ENCODE measurements around the gene HACL1.

- TF ChIP-seq CTCF (IDR thresholded peaks at IDR 0.05) (no peak), POLR2A (IDR thresholded peaks at IDR 0.05) (no peak), POLR2AphosphoS5 (IDR thresholded peaks at IDR 0.05; ENCODE audit: insufficient read depth in 1 of 2, low read depth in 1 of 2) (no peak)
Measured at GRCh38 chr3:15520804-15521572, 80.4 kb downstream of the HACL1 start.
